HepG2 (cell line): ENCODE data around the gene PLCG2. TPM values are rescaled to one million over a fixed set of nuclear protein-coding genes. Genes with fewer than 3 reads are reported as not detected.

Source experiments
- ATAC-seq: fragments of 200-7000 bp; cut with Tn5 transposase; 3 replicates; pipeline ENCODE4 v1.9.1; 2020; ENCODE audit warnings: mild to moderate bottlenecking, moderate library complexity
- BruUV-seq: library from RNA; stranded (reverse); fragments of 400-500 nt; replicated peaks from 2 replicates; lab custom pipeline; 2021; lab: Mats Ljungman, UMichigan
- CTCF ChIA-PET: fragments of 300-600 bp; formaldehyde crosslinking; extraction: SDS; loops from one replicate; lab custom pipeline; 2021; ENCODE audit warnings: low total read pairs, inconsistent platforms, low intra/inter-chr PET ratio; lab: Yijun Ruan, JAX
- POLR2A ChIA-PET: fragments of 350-600 bp; sonication (Branson Sonifier 250); formaldehyde crosslinking; loops from one replicate; lab custom pipeline; 2020; ENCODE audit warnings: antibody characterized with exemption, inconsistent platforms; lab: Yijun Ruan, JAX
- DNase-seq: peaks from one replicate; pipeline ENCODE4 v3.0.0-alpha.2; 2015; ENCODE audit warnings: low spot score
- FAIRE-seq: peaks from 3 replicates; lab custom pipeline; 2011; peaks lifted over from hg19 to GRCh38; lab: Jason Lieb, UNC
- H2AFZ ChIP-seq: one replicate; pipeline ENCODE4 v1.6.1; 2011; ENCODE audit warnings: low read length, inconsistent platforms
- H3K27ac ChIP-seq: fragments of 300-600 bp; 3 replicates; pipeline ENCODE4 v1.8.0; 2011; ENCODE audit warnings: mixed run types, mild to moderate bottlenecking, mixed read lengths, low read length, inconsistent platforms; ENCODE audit not compliant: insufficient read depth; ENCODE audit errors: extremely low read length
- H3K27me3 ChIP-seq, 2 experiments: fragments of 200-600 bp in 1 of 2; 2 replicates in 1 of 2; 3 replicates in 1 of 2; pipeline versions ENCODE4 v1.6.0 to v1.8.0; 2011; ENCODE audit warnings: low read length in 2 of 2, mild to moderate bottlenecking in 2 of 2, moderate library complexity in 2 of 2, inconsistent platforms in 1 of 2; ENCODE audit not compliant: insufficient read depth in 2 of 2, control insufficient read depth in 1 of 2
- H3K36me3 ChIP-seq, 2 experiments: fragments of 200-600 bp in 1 of 2; replicated peaks in 1 of 2; 2 replicates in 1 of 2; 3 replicates in 1 of 2; pipeline versions ENCODE4 v1.5.1 to v1.8.0; 2011; ENCODE audit warnings: low read length in 2 of 2, inconsistent platforms in 1 of 2; ENCODE audit not compliant: insufficient read depth in 2 of 2, control insufficient read depth in 1 of 2
- H3K4me1 ChIP-seq: 2 replicates; pipeline ENCODE4 v1.5.1; 2012; ENCODE audit warnings: low read length, inconsistent platforms; ENCODE audit not compliant: insufficient read depth
- H3K4me2 ChIP-seq: 2 replicates; pipeline ENCODE4 v1.6.0; 2011; ENCODE audit warnings: low read depth, low read length, inconsistent platforms
- H3K4me3 ChIP-seq, 3 experiments: fragments of 200-600 bp in 1 of 3; sonication (generic), shearing (Covaris generic) in 1 of 3; replicated peaks in 1 of 3; 2 replicates each; pipeline ENCODE4 v1.5.1; 2011 to 2016; ENCODE audit warnings: low read length in 3 of 3, inconsistent platforms in 2 of 3, low read depth in 2 of 3, mild to moderate bottlenecking in 2 of 3, control low read depth in 1 of 3, mixed read lengths in 1 of 3; ENCODE audit not compliant: insufficient read depth in 1 of 3
- H3K79me2 ChIP-seq: one replicate; pipeline ENCODE4 v1.6.1; 2011; ENCODE audit warnings: low read length, inconsistent platforms; ENCODE audit not compliant: insufficient read depth
- H3K9ac ChIP-seq: 2 replicates; pipeline ENCODE4 v1.6.0; 2011; ENCODE audit warnings: mild to moderate bottlenecking, low read depth, low read length, inconsistent platforms; ENCODE audit not compliant: insufficient read depth
- H3K9me3 ChIP-seq: 2 replicates; pipeline ENCODE4 v1.5.1; 2012; ENCODE audit warnings: mild to moderate bottlenecking, low read length
- H4K20me1 ChIP-seq: 2 replicates; pipeline ENCODE4 v1.6.0; 2011; ENCODE audit warnings: inconsistent platforms, mild to moderate bottlenecking, low read length, moderate library complexity; ENCODE audit not compliant: insufficient read depth
- DBP ChIP-seq: sonication (generic); formaldehyde crosslinking; IDR thresholded peaks from 2 replicates; pipeline ENCODE4 v1.4.0; 2020; ENCODE audit warnings: missing genetic modification reagents; ENCODE audit errors: not compliant biosample characterization
- DNMT1 ChIP-seq: sonication (generic); formaldehyde crosslinking; IDR thresholded peaks from 2 replicates; pipeline ENCODE4 v1.5.1; 2020; ENCODE audit warnings: mild to moderate bottlenecking, missing genetic modification reagents
- ELK4 ChIP-seq: sonication (generic); formaldehyde crosslinking; IDR thresholded peaks from 2 replicates; pipeline ENCODE4 v1.9.0; 2021; ENCODE audit warnings: missing genetic modification reagents, borderline replicate concordance
- FOXP1 ChIP-seq, 2 experiments: fragments of 450-650 bp in 1 of 2; IDR thresholded peaks; 2 replicates each; pipeline ENCODE4 v1.6.1; 2017 to 2018; ENCODE audit warnings: antibody characterized with exemption in 1 of 2
- GTF2F1 ChIP-seq: fragments of 150-350 bp; IDR thresholded peaks from 2 replicates; pipeline ENCODE4 v1.6.1; 2014; ENCODE audit warnings: low read length
- HCFC1 ChIP-seq: fragments of 150-350 bp; IDR thresholded peaks from 2 replicates; pipeline ENCODE4 v1.6.1; 2014; ENCODE audit warnings: low read depth, low read length
- HNF4A ChIP-seq: sonication (generic); formaldehyde crosslinking; IDR thresholded peaks from 2 replicates; pipeline ENCODE4 v1.4.0; 2020; ENCODE audit warnings: missing genetic modification reagents
- SALL1 ChIP-seq: sonication (generic); formaldehyde crosslinking; IDR thresholded peaks from 2 replicates; pipeline ENCODE4 v1.8.0; 2022; ENCODE audit warnings: mild to moderate bottlenecking, missing genetic modification reagents
- TIGD3 ChIP-seq: sonication (generic); formaldehyde crosslinking; IDR thresholded peaks from 2 replicates; pipeline ENCODE4 v1.5.1; 2020; ENCODE audit warnings: mild to moderate bottlenecking, missing genetic modification reagents, borderline replicate concordance
- ZNF234 ChIP-seq: sonication (generic); formaldehyde crosslinking; conservative IDR thresholded peaks from 2 replicates; pipeline ENCODE4 v1.5.1; 2020; ENCODE audit warnings: mild to moderate bottlenecking, missing genetic modification reagents
- ZNF335 ChIP-seq: sonication (generic); formaldehyde crosslinking; IDR thresholded peaks from 2 replicates; pipeline ENCODE4 v1.4.0; 2020; ENCODE audit warnings: missing genetic modification reagents
- ZNF337 ChIP-seq: sonication (generic); formaldehyde crosslinking; IDR thresholded peaks from 2 replicates; pipeline ENCODE4 v1.5.1; 2020; ENCODE audit warnings: missing genetic modification reagents, low read depth, mild to moderate bottlenecking, borderline replicate concordance
- ZNF557 ChIP-seq: sonication (generic); formaldehyde crosslinking; IDR thresholded peaks from 2 replicates; pipeline ENCODE4 v1.4.0; 2020; ENCODE audit warnings: missing genetic modification reagents
- ZNF564 ChIP-seq: sonication (generic); formaldehyde crosslinking; IDR thresholded peaks from 2 replicates; pipeline ENCODE4 v1.8.1; 2023; ENCODE audit warnings: mild to moderate bottlenecking, missing genetic modification reagents
- ZNF580 ChIP-seq: IDR thresholded peaks from 2 replicates; pipeline ENCODE4 v1.6.1; 2016; ENCODE audit warnings: low read depth, borderline replicate concordance
- ZNF720 ChIP-seq: sonication (generic); formaldehyde crosslinking; IDR thresholded peaks from 2 replicates; pipeline ENCODE4 v1.4.0; 2020; ENCODE audit warnings: missing genetic modification reagents
- WGBS: methylation state at CpG from one replicate; pipeline ENCODE4 v1.1.6; 2017; ENCODE audit warnings: low lambda C conversion rate; 5-methylcytosine and 5-hydroxymethylcytosine counted together
- in situ Hi-C: cut with HindIII; loops from 2 replicates; pipeline ENCODE4 v1.10.0; 2017; ENCODE audit warnings: low pct_unique_long_range_greater_than_20kb; ENCODE audit not compliant: extremely low pct_ligation_motif_present
- intact Hi-C: fragments of 100-400 bp; cut with micrococcal nuclease; formaldehyde crosslinking; loops from one replicate; pipeline ENCODE4 v1.10.0; 2022; ENCODE audit not compliant: unreplicated experiment
- polyA plus RNA-seq, 8 experiments: library from polyadenylated mRNA; depleted of rRNA in 3 of 8; stranded (reverse) in 7 of 8; unstranded in 1 of 8; fragments of >200 nt; fragmentation: Illumina TruSeq in 4 of 8; extraction: Trizol in 4 of 8; gene quantifications; 2 replicates each; pipeline versions ENCODE4 v1.2.1 to v1.2.3, GENCODE V29; 2011 to 2016; ENCODE audit warnings: low read depth in 4 of 8, missing spikeins in 1 of 8, mixed read lengths in 1 of 8; ENCODE audit not compliant: insufficient read depth in 1 of 8
- total RNA-seq, 5 experiments: library from RNA; depleted of rRNA; stranded (reverse); fragments of >200 nt; fragmentation: Illumina TruSeq; extraction: Trizol; gene quantifications; 2 replicates each; pipeline ENCODE4 v1.2.3, GENCODE V29; 2016; ENCODE audit warnings: low read depth in 1 of 5

The PLCG2 gene
- total and polyA plus RNA-seq, 2 of the 13 experiments (the other 11 are each of a cell fraction or from before 2014, with no cell fraction given) = 0.13 to 0.18 TPM

GRCh38 chr16:81875461-81875860 is 96.4 kb downstream of the PLCG2 start:
- H3K9me3 ChIP-seq = no peaks in the 10 kb centered on the region
- TF ChIP-seq ZNF564 (CRISPR knock-in tag) (no peak), ZNF557 (CRISPR knock-in tag) (no peak), ZNF580 (CRISPR knock-in tag) (no peak)
- BruUV-seq = no TSS peak
- H3K36me3 ChIP-seq = no peaks in the 10 kb centered on the region
- intact Hi-C loops (no loop called here), in situ Hi-C loops (loop anchor here (10.0 kb wide), 1 partner anchor 511 kb away; no protein-coding TSS in a partner anchor)
- no peaks in the 10 kb centered on the region for H4K20me1 ChIP-seq
- no peak overlapping the region for H3K9ac ChIP-seq
- no peak overlapping the region for H3K4me2 ChIP-seq
- ChIA-PET POLR2A (no interaction called here), CTCF (no interaction called here)
- H3K4me3 ChIP-seq = no peak overlapping the region
- H2AFZ ChIP-seq = no peak overlapping the region
- WGBS = 25% methylated on average over 5 of the region's 5 CpGs
- no peaks in the 10 kb centered on the region for H3K4me1 ChIP-seq
- ATAC-seq = no peak
- peaks cover 0 to 13% of the 10 kb centered on the region in 2 experiments; a peak in 3 of 5 replicates for H3K27me3 ChIP-seq
- H3K79me2 ChIP-seq = no peaks in the 10 kb centered on the region
- no peak overlapping the region for H3K27ac ChIP-seq
- no peak for DNase-seq
- no peak for FAIRE-seq

- no peak overlapping the region for H3K4me3 ChIP-seq
- no peaks in the 10 kb centered on the region for H3K79me2 ChIP-seq
- no peak for ATAC-seq
- no peak overlapping the region for H3K9ac ChIP-seq
- no peak for DNase-seq
- H3K27me3 ChIP-seq = peaks cover 1 to 13% of the 10 kb centered on the region in 2 experiments; a peak in 3 of 5 replicates
- WGBS = 20% methylated on average over 10 of the region's 10 CpGs
- H3K4me1 ChIP-seq = no peaks in the 10 kb centered on the region
- intact Hi-C loops = no loop called here
- H3K4me2 ChIP-seq = no peak overlapping the region
- H3K9me3 ChIP-seq = no peaks in the 10 kb centered on the region
- CTCF ChIA-PET = no interaction called here
- in situ Hi-C loops = loop anchor here (10.0 kb wide), 1 partner anchor 512 kb away; no protein-coding TSS in a partner anchor
- no peak overlapping the region for H3K27ac ChIP-seq
- BruUV-seq = no TSS peak
- H3K36me3 ChIP-seq = no peaks in the 10 kb centered on the region
- no peak for FAIRE-seq
- H4K20me1 ChIP-seq = no peaks in the 10 kb centered on the region
- POLR2A ChIA-PET = no interaction called here
- no peak overlapping the region for H2AFZ ChIP-seq
- no peak for TF ChIP-seq ZNF337
- no peak for TF ChIP-seq FOXP1 (IDR thresholded peaks at IDR 0.05)
- no peak for TF ChIP-seq FOXP1 (CRISPR knock-in tag; IDR thresholded peaks at IDR 0.05)
- no peak for TF ChIP-seq ZNF234
- no peak for TF ChIP-seq ELK4 (CRISPR knock-in tag)
- no peak for TF ChIP-seq SALL1
- no peak for TF ChIP-seq HCFC1
- TF ChIP-seq HNF4A (CRISPR knock-in tag) = no peak
- TF ChIP-seq DBP (CRISPR knock-in tag) = no peak
- no peak for TF ChIP-seq DNMT1 (CRISPR knock-in tag)
- no peak for TF ChIP-seq ZNF720 (CRISPR knock-in tag)
- no peak for TF ChIP-seq TIGD3 (CRISPR knock-in tag)
- TF ChIP-seq GTF2F1 = no peak
- no peak for TF ChIP-seq ZNF335 (CRISPR knock-in tag)
These were observed 97.3 kb downstream of the PLCG2 start for GRCh38 chr16:81876273-81876900.
